ENCODE measurements around the gene LPP. TPM values are rescaled to one million over a fixed set of nuclear protein-coding genes. Genes with fewer than 3 reads are reported as not detected.

The LPP gene
- total and polyA plus RNA-seq, 2 of the 4 experiments (the other 2 are of a cell fraction): 16.0 to 130 TPM

- WGBS, 2 experiments (ENCODE audit: extremely low coverage in 2 of 2, insufficient read length in 1 of 2): no CpG with 5 or more reads among the region's 3 CpGs
- no peak overlapping the region for H3K18ac ChIP-seq (ENCODE audit: low read depth, low read length)
- no peak overlapping the region for H2AK9ac ChIP-seq (replicated peaks; ENCODE audit: low read depth, low read length, poor library complexity)
- H2AFZ ChIP-seq (replicated peaks; ENCODE audit: low read length, poor library complexity): no peak overlapping the region
- H3K4ac ChIP-seq (ENCODE audit: low read depth, low read length): no peak overlapping the region
- H3K4me1 ChIP-seq (ENCODE audit: control insufficient read depth, insufficient read depth, low read length): peaks cover 6% of the 10 kb centered on the region
- H4K8ac ChIP-seq (ENCODE audit: low read depth in 2 of 2, low read length in 2 of 2): no peak overlapping the region
- peaks cover 40% of the 10 kb centered on the region for H4K20me1 ChIP-seq (ENCODE audit: insufficient read depth, low read length)
- no peak overlapping the region for H3K56ac ChIP-seq (ENCODE audit: extremely low read depth, insufficient read depth, low read length)
- H3K4me2 ChIP-seq (ENCODE audit: low read depth, low read length): no peak overlapping the region
- no peak overlapping the region for H3K14ac ChIP-seq (replicated peaks; ENCODE audit: low read depth, low read length)
- H3K27ac ChIP-seq (ENCODE audit: insufficient read depth, low read length): no peak overlapping the region
- dilution Hi-C loops (cut with HindIII; ENCODE audit: low sequenced_read_pairs, unreplicated experiment): no loop called here
- H2BK120ac ChIP-seq (ENCODE audit: low read depth, low read length): no peak overlapping the region
- no peak overlapping the region for H2BK5ac ChIP-seq (ENCODE audit: low read depth, low read length, poor library complexity, severe bottlenecking)
- no peaks in the 10 kb centered on the region for H3K27me3 ChIP-seq (ENCODE audit: control insufficient read depth, insufficient read depth, low read length)
- ChIA-PET CTCF (no interaction called here), POLR2A (ENCODE audit: unreplicated experiment) (no interaction called here)
- no peaks in the 10 kb centered on the region for H3K9me3 ChIP-seq (ENCODE audit: control insufficient read depth, insufficient read depth, low read length)
- no peak overlapping the region for H2BK20ac ChIP-seq (ENCODE audit: low read depth, low read length)
- no peak overlapping the region for H4K5ac ChIP-seq (ENCODE audit: low read depth, low read length)
- BruUV-seq (replicated peaks): no TSS peak
- no peak overlapping the region for H3K9ac ChIP-seq (ENCODE audit: low read depth, low read length)
- no peak for TF ChIP-seq CTCF (conservative IDR thresholded peaks at IDR 0.05; ENCODE audit: low read depth, low read length)
- no peak for TF ChIP-seq ELK1 (IDR thresholded peaks at IDR 0.05; ENCODE audit: borderline replicate concordance, low read depth, low read length)
- TF ChIP-seq USF2 (IDR thresholded peaks at IDR 0.05; ENCODE audit: low read depth, low read length): no peak
- no peak for TF ChIP-seq SMC3 (IDR thresholded peaks at IDR 0.05; ENCODE audit: low read depth, low read length)
- TF ChIP-seq CEBPB (IDR thresholded peaks at IDR 0.05; ENCODE audit: low read depth, low read length): no peak
- no peak for TF ChIP-seq MXI1 (IDR thresholded peaks at IDR 0.05; ENCODE audit: borderline replicate concordance, low read depth, low read length)
- TF ChIP-seq FOS (IDR thresholded peaks at IDR 0.05; ENCODE audit: low read depth, low read length): no peak
- TF ChIP-seq MAZ (IDR thresholded peaks at IDR 0.05; ENCODE audit: borderline replicate concordance, low read depth, low read length): no peak
- TF ChIP-seq BHLHE40 (IDR thresholded peaks at IDR 0.05; ENCODE audit: low read depth, low read length): no peak
- no peak for TF ChIP-seq RCOR1 (IDR thresholded peaks at IDR 0.05; ENCODE audit: insufficient replicate concordance, low read length)
- H3K36me3 ChIP-seq (ENCODE audit: control insufficient read depth, insufficient read depth, low read length): peaks cover 2% of the 10 kb centered on the region; the same call in 1 of the 2 replicates
- no peak overlapping the region for H3K4me3 ChIP-seq (ENCODE audit: insufficient read depth, low read depth, low read length)
- H3K79me1 ChIP-seq (ENCODE audit: low read depth in 1 of 2, low read length in 2 of 2): peaks cover 33 to 63% of the 10 kb centered on the region in 2 experiments
- no peak overlapping the region for H2BK15ac ChIP-seq (ENCODE audit: low read depth, low read length)
- in situ Hi-C loops (cut with MboI; ENCODE audit: low sequenced_read_pairs): loop anchor here (25.0 kb wide), 1 partner anchor 680 kb away; the partner anchor contains the start of gene BCL6
- no peak overlapping the region for H3K23ac ChIP-seq (ENCODE audit: low read depth, low read length)
- no peak for DNase-seq
- no peak overlapping the region for H2AK5ac ChIP-seq (ENCODE audit: low read depth, low read length)
- peaks cover 7% of the 10 kb centered on the region for H3K9me1 ChIP-seq (ENCODE audit: insufficient read depth, low read length)
- no peak overlapping the region for H4K91ac ChIP-seq (ENCODE audit: insufficient read depth, low read depth, low read length)
- no peak for ATAC-seq (ENCODE audit: low read depth)
- intact Hi-C loops (cut with micrococcal nuclease): no loop called here
Observed at GRCh38 chr3:188417271-188417696, 263.3 kb downstream of the LPP start.
